ENCODE data around the gene TSPAN14.

The TSPAN14 gene

DNA sequence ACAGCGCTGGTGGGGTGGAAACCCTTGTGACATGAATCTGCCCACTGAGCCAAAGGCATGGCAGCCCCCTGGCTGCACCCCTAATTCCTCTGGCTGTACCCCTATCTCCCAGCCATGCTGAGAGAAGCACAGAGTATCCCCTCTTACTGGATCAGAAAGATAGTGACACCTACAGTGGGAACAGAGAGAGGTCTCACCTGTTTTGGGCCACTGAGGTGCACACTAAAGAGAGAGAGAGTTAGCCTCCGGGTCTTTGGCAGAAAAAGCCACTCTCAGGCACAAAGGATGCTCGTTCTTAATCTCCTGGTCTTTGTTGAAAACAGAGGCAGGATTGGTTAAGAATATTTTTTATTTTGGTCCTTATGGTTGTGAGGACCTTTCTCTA, 11.3 kb downstream of the TSPAN14 start:
- TF ChIP-seq, protein P1, sequence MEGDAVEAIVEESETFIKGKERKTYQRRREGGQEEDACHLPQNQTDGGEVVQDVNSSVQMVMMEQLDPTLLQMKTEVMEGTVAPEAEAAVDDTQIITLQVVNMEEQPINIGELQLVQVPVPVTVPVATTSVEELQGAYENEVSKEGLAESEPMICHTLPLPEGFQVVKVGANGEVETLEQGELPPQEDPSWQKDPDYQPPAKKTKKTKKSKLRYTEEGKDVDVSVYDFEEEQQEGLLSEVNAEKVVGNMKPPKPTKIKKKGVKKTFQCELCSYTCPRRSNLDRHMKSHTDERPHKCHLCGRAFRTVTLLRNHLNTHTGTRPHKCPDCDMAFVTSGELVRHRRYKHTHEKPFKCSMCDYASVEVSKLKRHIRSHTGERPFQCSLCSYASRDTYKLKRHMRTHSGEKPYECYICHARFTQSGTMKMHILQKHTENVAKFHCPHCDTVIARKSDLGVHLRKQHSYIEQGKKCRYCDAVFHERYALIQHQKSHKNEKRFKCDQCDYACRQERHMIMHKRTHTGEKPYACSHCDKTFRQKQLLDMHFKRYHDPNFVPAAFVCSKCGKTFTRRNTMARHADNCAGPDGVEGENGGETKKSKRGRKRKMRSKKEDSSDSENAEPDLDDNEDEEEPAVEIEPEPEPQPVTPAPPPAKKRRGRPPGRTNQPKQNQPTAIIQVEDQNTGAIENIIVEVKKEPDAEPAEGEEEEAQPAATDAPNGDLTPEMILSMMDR (IDR thresholded peaks at IDR 0.05; ENCODE audit: poor library complexity, severe bottlenecking): no peak
- no peaks in the 10 kb centered on the region for H3K9me3 ChIP-seq (ENCODE audit: severe bottlenecking)
- ATAC-seq (ENCODE audit: low read depth) (no peak), DNase-seq (ENCODE audit: low spot score) (no peak)
- H3K4me1 ChIP-seq (ENCODE audit: insufficient read depth, poor library complexity, severe bottlenecking): peaks cover 82% of the 10 kb centered on the region
- H3K36me3 ChIP-seq (ENCODE audit: low read depth): peaks cover 25% of the 10 kb centered on the region
- peak overlapping the region; percentile 100 for H3K27ac ChIP-seq (ENCODE audit: poor library complexity, severe bottlenecking)
- no peaks in the 10 kb centered on the region for H3K27me3 ChIP-seq (ENCODE audit: insufficient read depth, poor library complexity, severe bottlenecking)
- H3K4me3 ChIP-seq (ENCODE audit: severe bottlenecking): no peak overlapping the region

DNA sequence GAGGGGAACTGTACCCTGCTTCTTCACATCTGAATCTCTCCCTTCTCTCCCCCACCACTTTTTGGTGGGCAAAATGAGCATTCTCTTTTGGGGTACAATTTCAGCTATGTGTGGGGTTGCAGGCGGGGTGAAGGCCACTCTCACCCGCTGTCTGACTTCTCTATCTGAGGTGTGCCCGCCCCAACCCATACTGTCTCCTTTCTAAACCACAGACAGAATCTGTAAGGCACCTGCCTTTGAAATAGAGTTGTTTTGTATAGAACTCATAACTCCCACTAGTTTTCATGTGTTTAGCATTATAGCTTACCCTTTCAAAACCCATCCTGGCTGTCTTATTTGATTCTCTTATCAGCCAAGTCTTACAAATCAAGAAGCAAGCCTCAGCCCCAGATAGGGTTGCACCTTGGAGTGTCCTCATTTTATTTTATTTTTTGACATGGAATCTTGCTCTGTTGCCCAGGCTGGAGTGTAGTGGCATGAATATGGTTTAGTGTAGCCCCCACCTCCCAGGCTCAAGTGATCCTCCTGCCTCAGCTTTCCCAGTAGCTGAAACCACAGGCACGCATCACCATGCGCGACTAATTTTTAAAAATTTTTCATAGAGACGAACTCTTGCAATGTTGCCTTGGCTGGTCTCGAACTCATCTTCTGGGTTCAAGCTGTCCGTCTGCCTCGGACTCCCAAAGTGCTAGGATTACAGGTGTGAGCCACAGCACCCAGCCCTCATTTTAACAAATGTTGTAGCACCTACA, 11.9 kb downstream of the TSPAN14 start:
- TF ChIP-seq, protein P1 (IDR thresholded peaks at IDR 0.05; ENCODE audit: poor library complexity, severe bottlenecking): no peak
- peaks cover 26% of the 10 kb centered on the region for H3K36me3 ChIP-seq (ENCODE audit: low read depth)
- ATAC-seq (ENCODE audit: low read depth) (no peak), DNase-seq (ENCODE audit: low spot score) (no peak)
- H3K9me3 ChIP-seq (ENCODE audit: severe bottlenecking): no peaks in the 10 kb centered on the region
- H3K27me3 ChIP-seq (ENCODE audit: insufficient read depth, poor library complexity, severe bottlenecking): no peaks in the 10 kb centered on the region
- H3K4me1 ChIP-seq (ENCODE audit: insufficient read depth, poor library complexity, severe bottlenecking): peaks cover 84% of the 10 kb centered on the region
- H3K27ac ChIP-seq (ENCODE audit: poor library complexity, severe bottlenecking): peak overlapping the region; percentile 100
- no peak overlapping the region for H3K4me3 ChIP-seq (ENCODE audit: severe bottlenecking)

DNA sequence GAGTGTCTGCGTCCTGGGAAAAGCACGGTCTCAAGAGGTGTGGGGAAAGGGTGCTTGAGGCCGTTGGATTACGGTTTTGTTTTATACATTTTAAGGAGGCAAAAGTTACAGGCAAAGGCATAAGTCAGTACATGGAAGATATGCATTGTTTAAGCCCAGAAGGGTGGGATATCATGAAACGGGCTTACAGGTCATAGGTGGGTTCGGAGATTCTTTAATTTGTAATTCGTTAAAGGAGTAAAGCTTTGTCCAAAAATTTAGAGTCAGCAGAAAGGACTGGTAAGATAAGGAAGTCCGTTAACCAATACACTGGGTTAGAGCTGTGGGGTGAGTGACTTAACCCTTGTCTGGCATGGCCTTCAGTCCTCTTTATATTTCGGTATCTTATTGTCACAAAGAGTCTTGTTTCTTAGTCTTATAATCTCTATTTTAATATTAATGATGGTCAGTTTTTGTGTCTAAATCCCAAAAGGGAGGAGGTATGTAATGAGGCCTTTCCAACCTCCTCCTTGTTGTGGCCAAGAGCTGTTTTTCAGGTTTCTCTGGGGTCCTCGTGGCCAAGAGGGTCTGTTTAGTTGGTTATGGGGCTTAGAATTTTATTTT, 12.7 kb downstream of the TSPAN14 start:
- Histone ChIP-seq H3K4me3 (ENCODE audit: severe bottlenecking) (no peak overlapping the region), H3K27ac (ENCODE audit: poor library complexity, severe bottlenecking) (peak overlapping the region; percentile 100), H3K9me3 (ENCODE audit: severe bottlenecking) (no peaks in the 10 kb centered on the region), H3K27me3 (ENCODE audit: insufficient read depth, poor library complexity, severe bottlenecking) (no peaks in the 10 kb centered on the region), H3K36me3 (ENCODE audit: low read depth) (peaks cover 26% of the 10 kb centered on the region), H3K4me1 (ENCODE audit: insufficient read depth, poor library complexity, severe bottlenecking) (peaks cover 84% of the 10 kb centered on the region)
- TF ChIP-seq, protein P1 (IDR thresholded peaks at IDR 0.05; ENCODE audit: poor library complexity, severe bottlenecking): no peak
- DNase-seq (ENCODE audit: low spot score) (no peak), ATAC-seq (ENCODE audit: low read depth) (no peak)

DNA sequence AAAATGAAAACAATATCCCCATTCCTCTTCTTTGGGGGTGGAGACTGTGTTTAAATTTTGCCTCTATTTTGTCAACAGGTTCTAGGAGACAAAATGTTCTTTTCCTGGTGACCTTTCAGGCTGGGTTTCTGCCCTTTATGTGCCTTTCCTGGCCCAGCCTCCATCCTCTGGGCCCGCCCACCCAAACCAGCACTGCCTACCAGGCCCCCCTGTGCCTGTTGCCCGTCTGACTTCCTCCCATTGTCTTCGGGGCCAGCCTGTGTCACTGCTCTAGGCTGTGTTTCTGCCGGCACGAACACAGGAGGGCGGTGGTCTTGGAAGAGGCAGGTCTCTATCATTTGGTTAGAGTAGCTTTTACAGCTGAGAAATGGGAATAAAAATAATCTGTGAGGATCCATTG, 13.9 kb downstream of the TSPAN14 start:
- Histone ChIP-seq H3K4me1 (ENCODE audit: insufficient read depth, poor library complexity, severe bottlenecking) (peaks cover 84% of the 10 kb centered on the region), H3K27me3 (ENCODE audit: insufficient read depth, poor library complexity, severe bottlenecking) (no peaks in the 10 kb centered on the region), H3K27ac (ENCODE audit: poor library complexity, severe bottlenecking) (peak overlapping the region; percentile 100), H3K36me3 (ENCODE audit: low read depth) (peaks cover 28% of the 10 kb centered on the region), H3K9me3 (ENCODE audit: severe bottlenecking) (no peaks in the 10 kb centered on the region), H3K4me3 (ENCODE audit: severe bottlenecking) (no peak overlapping the region)
- TF ChIP-seq, protein P1 (IDR thresholded peaks at IDR 0.05; ENCODE audit: poor library complexity, severe bottlenecking): no peak
- ATAC-seq (ENCODE audit: low read depth): no peak
- DNase-seq (ENCODE audit: low spot score): no peak
